ENCODE data around the gene PTBP2.

The PTBP2 gene

DNA sequence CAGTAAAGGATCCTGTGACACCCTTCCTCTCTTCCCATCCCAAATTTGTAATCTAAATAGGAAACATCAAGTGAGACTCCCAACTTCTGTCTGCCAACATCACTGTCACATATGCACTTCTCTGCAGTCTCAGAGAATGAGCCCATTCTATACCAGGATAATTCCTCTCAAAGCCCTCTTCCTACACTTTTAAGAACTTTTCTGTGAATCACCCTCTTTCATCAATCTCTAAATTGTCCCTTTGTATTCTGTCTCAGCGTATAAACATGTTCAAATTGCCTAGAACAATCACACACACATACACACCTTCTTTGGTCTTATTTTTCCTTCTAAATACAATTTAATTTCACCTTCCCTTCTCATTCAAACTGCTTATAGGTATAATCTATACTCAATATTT is 111.8 kb downstream of the PTBP2 start:
- no peak for DNase-seq

DNA sequence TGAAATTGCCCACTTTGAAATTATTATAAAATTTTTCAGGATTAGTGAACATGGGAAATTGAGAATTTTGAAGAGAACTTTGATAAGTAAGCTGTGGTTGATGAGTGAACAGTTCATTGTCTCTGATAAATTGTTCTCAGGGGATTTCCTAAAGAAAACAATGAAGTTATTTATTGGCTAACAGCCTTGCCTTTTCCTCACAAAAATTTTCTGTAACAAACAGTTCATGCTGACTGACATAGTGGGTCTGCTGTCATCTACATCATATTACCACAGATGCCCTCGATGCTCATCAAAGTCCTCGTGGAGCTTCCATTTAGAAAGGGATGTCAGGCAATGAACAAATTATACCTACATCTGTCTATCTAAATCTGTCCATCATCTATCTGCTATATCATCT is 113.4 kb downstream of the PTBP2 start:
- no peak for DNase-seq

DNA sequence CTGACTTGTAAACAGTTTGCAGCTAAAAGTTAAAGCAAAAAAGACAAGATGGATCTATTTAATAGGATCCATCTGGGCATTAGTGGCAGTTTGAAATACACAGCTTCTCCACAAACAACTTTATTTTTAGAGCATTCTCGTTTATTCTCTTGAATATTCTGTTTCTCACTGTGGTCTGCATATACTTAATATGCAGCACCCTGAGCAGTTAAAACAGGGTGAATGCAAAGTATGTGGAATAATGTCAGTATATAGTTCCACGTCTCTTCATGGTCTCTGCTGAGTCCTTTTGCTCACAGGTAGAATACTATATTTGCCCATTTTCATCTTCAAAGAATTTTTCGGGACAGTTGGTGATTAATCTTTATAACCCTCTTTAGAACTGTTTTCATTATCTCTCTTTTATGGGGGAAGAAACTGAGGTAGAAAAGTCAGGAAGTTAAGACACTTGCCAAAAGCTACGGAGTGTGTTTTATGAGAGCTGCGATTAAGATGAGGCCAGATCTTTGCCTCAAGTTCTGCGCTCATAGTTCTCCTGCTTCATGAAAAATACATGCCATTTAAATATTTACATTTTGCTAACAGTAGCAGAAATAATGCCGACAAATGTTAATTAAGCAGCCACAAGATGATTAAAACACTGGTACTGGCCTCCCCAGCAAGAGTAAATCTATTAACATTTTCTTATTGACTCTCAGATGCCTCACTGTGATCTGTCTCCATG is 115.6 kb downstream of the PTBP2 start:
- no peak for DNase-seq

DNA sequence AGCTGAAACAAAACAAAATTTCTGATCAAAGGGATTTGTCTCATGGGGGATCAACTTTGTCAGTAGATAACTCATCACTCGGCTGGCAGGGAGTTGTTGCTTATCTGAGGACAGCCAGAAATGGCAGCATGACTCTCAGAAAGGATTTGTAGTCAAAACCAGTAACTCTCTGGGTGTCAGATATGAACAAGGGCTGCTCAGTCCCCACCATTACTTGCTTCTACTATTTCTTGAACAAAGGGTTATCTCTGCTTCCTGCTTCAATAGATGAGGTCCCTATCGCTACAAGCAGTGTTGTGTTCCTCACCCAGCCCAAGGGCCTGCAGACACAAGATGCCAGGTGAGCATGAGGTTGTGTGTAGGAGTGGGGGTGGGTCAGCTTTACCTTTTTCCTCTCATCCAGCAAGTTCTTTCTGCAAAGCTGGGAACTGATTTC is 116.2 kb downstream of the PTBP2 start:
- no peak for DNase-seq

DNA sequence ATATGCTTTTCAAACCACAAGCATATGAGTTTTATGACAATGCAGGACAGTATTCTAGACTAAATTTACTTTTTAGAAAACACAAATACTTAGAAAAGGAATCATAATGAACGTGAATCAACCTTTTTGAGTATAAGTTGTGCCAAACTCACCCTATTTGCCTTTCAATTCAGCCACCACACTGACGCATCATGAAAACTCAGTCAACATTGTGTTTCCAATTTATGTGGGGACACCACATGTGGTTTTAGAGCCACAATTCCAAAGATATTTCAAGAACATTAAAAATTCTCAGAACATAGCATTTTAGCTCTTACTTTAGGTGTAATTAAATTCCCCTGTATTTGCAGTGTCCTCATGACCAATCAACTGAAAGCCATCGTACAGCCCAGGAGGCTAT is 118.8 kb downstream of the PTBP2 start:
- DNase-seq = no peak

DNA sequence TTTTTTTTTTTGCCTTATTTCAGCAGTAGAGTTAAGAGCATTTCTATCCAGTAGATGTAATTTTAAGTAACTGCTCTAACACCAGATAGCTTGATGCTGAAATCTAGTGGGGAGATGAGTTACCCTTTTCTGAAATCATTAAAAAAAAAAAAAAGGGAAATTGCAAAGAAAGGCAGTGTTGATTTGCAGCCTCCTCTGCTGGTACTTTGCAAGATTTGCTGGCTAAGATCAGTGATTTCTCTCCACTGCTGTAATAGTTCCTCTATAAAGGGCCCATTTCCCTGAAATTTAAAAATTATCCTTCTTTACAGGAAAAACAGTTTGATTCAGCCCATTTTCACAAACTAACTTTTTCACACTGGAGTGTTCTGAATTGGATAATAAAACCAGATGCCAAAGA is 120.6 kb downstream of the PTBP2 start:
- no peak for DNase-seq

DNA sequence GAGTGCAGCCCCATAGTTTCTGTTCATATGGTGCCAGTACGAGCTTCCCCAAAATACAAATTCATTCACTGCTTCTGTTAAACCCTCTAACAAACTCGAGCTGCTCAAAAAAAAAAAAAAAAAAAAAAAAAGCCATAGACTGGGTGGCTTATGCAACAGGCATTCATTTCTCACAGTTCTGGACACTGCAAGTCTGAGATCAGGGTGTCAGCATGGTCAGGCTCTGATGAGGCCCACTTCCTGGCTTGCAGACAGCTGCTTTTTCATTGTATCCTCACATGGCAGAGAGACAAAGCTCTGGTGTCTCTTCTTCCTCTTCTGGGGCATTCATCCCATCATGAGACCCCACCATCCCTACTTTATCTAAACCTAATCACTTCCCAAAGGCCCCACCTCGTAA is 121.6 kb downstream of the PTBP2 start:
- no peak for DNase-seq

DNA sequence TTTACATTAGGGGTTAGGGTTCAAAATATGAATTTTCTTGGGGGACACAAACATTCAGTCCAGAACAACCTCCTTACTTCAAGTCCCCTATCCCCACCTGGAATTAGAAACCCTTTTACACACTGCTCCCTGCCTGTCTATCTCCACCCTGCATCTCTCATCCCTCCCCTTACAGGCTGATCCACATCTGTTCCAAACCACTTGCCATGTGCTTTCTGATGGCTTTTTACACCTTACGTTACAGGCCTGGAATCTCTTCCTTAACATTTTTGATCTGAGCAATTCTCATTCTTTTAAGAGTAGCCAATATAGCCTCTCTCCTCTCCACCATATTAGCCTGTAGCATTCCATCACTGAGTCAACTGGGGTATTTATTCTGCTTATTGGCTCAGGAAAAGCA is 122.0 kb downstream of the PTBP2 start:
- no peak for DNase-seq

DNA sequence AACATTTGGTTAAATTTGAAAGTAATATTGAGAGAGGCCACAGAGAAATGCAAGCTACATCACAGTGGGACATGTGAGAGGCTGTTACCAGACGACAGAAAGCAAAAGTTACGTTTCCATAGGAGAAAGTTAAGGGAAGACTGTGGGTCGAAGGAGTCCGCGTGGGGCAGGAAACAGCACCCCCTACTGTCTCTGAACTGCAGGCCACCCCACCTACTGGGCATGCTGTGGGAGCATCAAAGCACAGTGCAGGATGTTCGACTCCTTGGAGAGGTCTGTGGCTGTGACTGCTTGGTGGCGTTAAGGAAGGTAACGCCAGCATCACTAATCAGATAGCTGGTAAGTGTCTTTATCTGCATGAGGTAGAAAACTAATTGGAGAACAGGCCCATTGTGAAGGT is 123.9 kb downstream of the PTBP2 start:
- no peak for DNase-seq

DNA sequence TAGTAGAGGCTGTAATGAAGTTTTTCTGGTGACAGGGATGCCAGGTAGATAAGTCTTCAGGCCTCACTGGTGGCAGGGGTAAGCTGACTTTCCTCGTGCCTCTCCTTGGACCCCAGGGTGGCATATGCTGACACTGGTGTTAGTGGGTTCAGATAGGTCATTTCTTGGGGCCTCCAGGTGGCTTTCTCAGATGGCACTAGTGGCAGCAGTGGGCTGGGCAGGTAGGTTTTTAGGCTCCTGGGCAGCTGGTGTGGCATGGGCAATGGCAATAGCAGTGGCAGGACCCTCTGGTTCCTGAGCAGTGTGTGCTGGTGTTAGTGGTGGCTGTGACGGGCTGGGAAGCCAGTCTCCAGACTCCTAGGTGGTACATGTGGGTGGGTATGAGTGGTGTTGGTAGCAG is 140.3 kb downstream of the PTBP2 start:
- DNase-seq = no peak

DNA sequence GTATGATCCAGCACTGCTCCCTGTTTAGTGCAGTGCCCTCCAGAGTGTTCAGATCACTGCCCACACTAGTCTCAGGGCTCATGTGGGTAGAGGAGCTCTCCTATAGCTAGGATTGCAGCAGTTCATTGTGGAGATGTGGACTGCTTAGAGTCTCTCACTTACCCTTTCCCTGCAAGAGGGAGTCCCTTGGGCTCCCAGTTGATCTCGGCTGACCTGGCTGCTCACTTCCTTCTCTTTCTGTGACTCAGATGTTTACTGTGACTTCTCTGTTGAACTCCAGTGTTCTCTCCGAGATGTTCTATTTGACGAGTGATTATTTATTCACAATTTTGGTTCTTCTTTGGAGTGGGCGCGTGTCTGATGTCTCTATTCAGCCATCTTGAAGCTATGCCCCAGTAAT is 141.9 kb downstream of the PTBP2 start:
- DNase-seq = no peak
